ENCODE data around the gene EVA1B.

- TF ChIP-seq POLR2A (IDR thresholded peaks at IDR 0.05) (no peak), CTCF (IDR thresholded peaks at IDR 0.05) (no peak)
Measured at GRCh38 chr1:36359911-36360550, 36.6 kb upstream of the EVA1B start.
